Heart left ventricle (tissue), 13 donors: ENCODE results near the gene NAT16.

Experiments
- POLR2A ChIP-seq, 2 donors: fragments of 450-650 bp; IDR thresholded peaks; one replicate each; pipeline ENCODE4 v1.6.1; 2017; ENCODE audit warnings: antibody characterized with exemption in 2 of 2, mild to moderate bottlenecking in 2 of 2, moderate library complexity in 2 of 2
- TF ChIP-seq, protein P1 (sequence below), 12 donors: fragments of 200-600 bp; sonication (generic) in 4 of 12; IDR thresholded peaks; one replicate each; pipeline versions ENCODE4 v1.5.0 to v1.8.0; 2018 to 2022; ENCODE audit warnings: antibody characterized with exemption in 12 of 12, mild to moderate bottlenecking in 5 of 12
- donor health status: ischemic (EF 13 %, LVEDD 7.1; RV severe dilation, severe dysfunction).
- donor health status: DM: no; HTN: yes; CAD: no.
- donor health status: DM: no; HTN: no; CAD: no.
- donor health status: ischemic (EF 25% LVEDD 6.9; RV normal size, moderate dysfunction).
- donor health status: ischemic (EF 25% LVEDD 5.7; RV mildly dilated, moderate dysfunction).
- donor health status: ischemic (EF 35%, LVEDD 5.7; RV mildly dilated, moderate dysfunction).
- donor health status: nonischemic (EF 11% LVEDD 7.7; RV severe dilation, severe dysfunction).
- donor health status: DM: yes; HTN: yes; CAD: no.
- donor health status: PGD.
- donor health status: ischemic (EF 29% LVEDD 5.4; RV normal size, mild dysfunction).
- donor health status: nonischemic (EF 23%, LVEDD 6.1; RV moderate dilation, normal function).

DNA sequence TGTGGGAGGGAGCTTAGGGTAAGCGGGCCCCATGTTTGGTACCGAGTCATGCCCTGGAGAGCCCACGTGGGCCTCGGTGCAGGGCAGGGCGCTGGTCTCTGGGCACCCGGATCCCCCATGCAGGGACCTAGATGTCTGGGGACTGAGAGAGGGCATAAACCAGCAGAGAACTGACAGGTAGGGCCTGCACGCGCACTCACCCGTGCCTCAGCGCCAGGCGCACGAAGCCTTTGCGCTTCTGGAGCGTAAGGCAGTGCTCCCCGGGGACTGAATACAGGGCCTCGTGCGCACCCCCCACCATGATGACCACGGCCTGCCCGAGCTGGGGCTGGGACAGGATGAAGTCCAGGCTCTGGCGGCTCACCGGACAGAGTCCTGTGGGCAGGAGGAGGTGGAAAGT lies 17.9 kb upstream of the NAT16 start:
- TF ChIP-seq, protein P1, sequence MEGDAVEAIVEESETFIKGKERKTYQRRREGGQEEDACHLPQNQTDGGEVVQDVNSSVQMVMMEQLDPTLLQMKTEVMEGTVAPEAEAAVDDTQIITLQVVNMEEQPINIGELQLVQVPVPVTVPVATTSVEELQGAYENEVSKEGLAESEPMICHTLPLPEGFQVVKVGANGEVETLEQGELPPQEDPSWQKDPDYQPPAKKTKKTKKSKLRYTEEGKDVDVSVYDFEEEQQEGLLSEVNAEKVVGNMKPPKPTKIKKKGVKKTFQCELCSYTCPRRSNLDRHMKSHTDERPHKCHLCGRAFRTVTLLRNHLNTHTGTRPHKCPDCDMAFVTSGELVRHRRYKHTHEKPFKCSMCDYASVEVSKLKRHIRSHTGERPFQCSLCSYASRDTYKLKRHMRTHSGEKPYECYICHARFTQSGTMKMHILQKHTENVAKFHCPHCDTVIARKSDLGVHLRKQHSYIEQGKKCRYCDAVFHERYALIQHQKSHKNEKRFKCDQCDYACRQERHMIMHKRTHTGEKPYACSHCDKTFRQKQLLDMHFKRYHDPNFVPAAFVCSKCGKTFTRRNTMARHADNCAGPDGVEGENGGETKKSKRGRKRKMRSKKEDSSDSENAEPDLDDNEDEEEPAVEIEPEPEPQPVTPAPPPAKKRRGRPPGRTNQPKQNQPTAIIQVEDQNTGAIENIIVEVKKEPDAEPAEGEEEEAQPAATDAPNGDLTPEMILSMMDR (IDR thresholded peaks at IDR 0.05) = no peak
- no peak for TF ChIP-seq POLR2A (IDR thresholded peaks at IDR 0.05)
